Forelimb muscle (tissue), 1 donor: ENCODE data around the gene AHRR. TPM values are rescaled to one million over a fixed set of nuclear protein-coding genes. Genes with fewer than 3 reads are reported as not detected.

Experiments
- DNase-seq: peaks from one replicate; pipeline ENCODE4 v3.0.0-alpha.2; 2013; ENCODE audit warnings: low read depth
- polyA plus RNA-seq: library from polyadenylated mRNA; unstranded; fragments of 120-200 nt; gene quantifications from one replicate; pipeline ENCODE4 v1.2.1, GENCODE V29; 2013; ENCODE audit not compliant: insufficient read length

Gene AHRR
- polyA plus RNA-seq, 1 donor = 5.0 TPM

GRCh38 chr5:442335-443238 is 121.1 kb downstream of the AHRR start, which contains the start of gene EXOC3:
Gene EXOC3 (plus strand): TSS chr5:443176. CDS start chr5:446206, 3,030 bp downstream.
- peak; percentile 35 for DNase-seq

- DNase-seq = no peak
These were observed 122.0 kb downstream of the AHRR start for GRCh38 chr5:443239-444151.

- no peak for DNase-seq
These were observed 122.7 kb downstream of the AHRR start for GRCh38 chr5:444226-444625.

GRCh38 chr5:445591-445990 is 124.1 kb downstream of the AHRR start:
- no peak for DNase-seq

- DNase-seq = no peak
These were observed 124.8 kb downstream of the AHRR start for GRCh38 chr5:446066-446882.

- DNase-seq = no peak
These were observed 125.4 kb downstream of the AHRR start for GRCh38 chr5:446883-447263.

GRCh38 chr5:447501-447900 is 126.0 kb downstream of the AHRR start:
- DNase-seq = no peak

GRCh38 chr5:448061-448765 is 126.7 kb downstream of the AHRR start:
- no peak for DNase-seq

- no peak for DNase-seq
These were observed 127.2 kb downstream of the AHRR start for GRCh38 chr5:448766-449090.

GRCh38 chr5:449151-449550 is 127.6 kb downstream of the AHRR start:
- no peak for DNase-seq

GRCh38 chr5:451587-452458 is 130.3 kb downstream of the AHRR start:
- no peak for DNase-seq

GRCh38 chr5:452978-453710 is 131.6 kb downstream of the AHRR start:
- DNase-seq = no peak

GRCh38 chr5:453725-454481 is 132.4 kb downstream of the AHRR start:
- no peak for DNase-seq

- DNase-seq = no peak
These were observed 133.4 kb downstream of the AHRR start for GRCh38 chr5:454936-455335.

- no peak for DNase-seq
These were observed 134.3 kb downstream of the AHRR start for GRCh38 chr5:455806-456205.

GRCh38 chr5:456351-457194 is 135.1 kb downstream of the AHRR start:
- DNase-seq = no peak

- DNase-seq = no peak
These were observed 135.9 kb downstream of the AHRR start for GRCh38 chr5:457195-457961.
